Neural progenitor cell (in vitro differentiated cells): ENCODE measurements around the gene GNAI2. TPM values are rescaled to one million over a fixed set of nuclear protein-coding genes. Genes with fewer than 3 reads are reported as not detected.

Experiments
- DNase-seq: peaks from one replicate; pipeline ENCODE4 v3.0.0-alpha.2; 2016; ENCODE audit warnings: low spot score
- H2AFZ ChIP-seq: fragments of 200-600 bp; sonication (generic); replicated peaks from 2 replicates; pipeline ENCODE4 v1.6.1; 2016; ENCODE audit warnings: antibody characterized with exemption
- H3F3A ChIP-seq: fragments of 200-600 bp; sonication (generic); 2 replicates; pipeline ENCODE4 v1.6.1; 2016; ENCODE audit warnings: antibody characterized with exemption, low read depth
- H3K27ac ChIP-seq: fragments of 200-600 bp; sonication (generic); 2 replicates; pipeline ENCODE4 v1.5.1; 2016; ENCODE audit warnings: mild to moderate bottlenecking
- H3K27me3 ChIP-seq: fragments of 200-600 bp; sonication (generic); 2 replicates; pipeline ENCODE4 v1.6.1; 2016; ENCODE audit warnings: mild to moderate bottlenecking, moderate library complexity
- H3K36me3 ChIP-seq: fragments of 200-600 bp; sonication (generic); 2 replicates; pipeline ENCODE4 v1.5.1; 2016
- H3K4me1 ChIP-seq: fragments of 200-600 bp; sonication (generic); 2 replicates; pipeline ENCODE4 v1.6.1; 2016; ENCODE audit warnings: mixed run types
- H3K4me2 ChIP-seq: fragments of 200-600 bp; sonication (generic); 2 replicates; pipeline ENCODE4 v1.6.1; 2016
- H3K4me3 ChIP-seq: fragments of 200-600 bp; sonication (generic); 2 replicates; pipeline ENCODE4 v1.5.1; 2016
- H3K79me2 ChIP-seq: fragments of 200-600 bp; sonication (generic); 2 replicates; pipeline ENCODE4 v1.6.1; 2016; ENCODE audit warnings: low read depth
- H3K9ac ChIP-seq: fragments of 200-600 bp; sonication (generic); 2 replicates; pipeline ENCODE4 v1.6.1; 2016
- H3K9me3 ChIP-seq: fragments of 200-600 bp; sonication (generic); 2 replicates; pipeline ENCODE4 v1.5.1; 2016; ENCODE audit warnings: low read depth
- H4K20me1 ChIP-seq: fragments of 200-600 bp; sonication (generic); 2 replicates; pipeline ENCODE4 v1.6.1; 2016; ENCODE audit warnings: low read depth
- H3K27ac Mint-ChIP-seq: 3 replicates; pipeline ENCODE4 v1.8.0; 2021; ENCODE audit warnings: mixed read lengths
- H3K27me3 Mint-ChIP-seq: 2 replicates; pipeline ENCODE4 v1.8.0; 2022; ENCODE audit warnings: low read depth, mild to moderate bottlenecking, inconsistent platforms, moderate library complexity, mixed read lengths; ENCODE audit not compliant: insufficient read depth
- H3K36me3 Mint-ChIP-seq: 3 replicates; pipeline ENCODE4 v1.8.0; 2021; ENCODE audit warnings: mixed read lengths
- H3K4me1 Mint-ChIP-seq: 3 replicates; pipeline ENCODE4 v1.8.0; 2021; ENCODE audit warnings: mixed read lengths
- H3K4me3 Mint-ChIP-seq: 3 replicates; pipeline ENCODE4 v1.8.0; 2021; ENCODE audit warnings: mild to moderate bottlenecking, moderate library complexity, mixed read lengths
- H3K9me3 Mint-ChIP-seq: 3 replicates; pipeline ENCODE4 v1.8.0; 2020; ENCODE audit warnings: mixed read lengths
- CTCF ChIP-seq: fragments of 200-600 bp; sonication (generic); IDR thresholded peaks from 2 replicates; pipeline ENCODE4 v1.5.1; 2017; ENCODE audit warnings: antibody characterized with exemption, mild to moderate bottlenecking
- EZH2 ChIP-seq: fragments of 200-600 bp; sonication (generic); IDR thresholded peaks from 2 replicates; pipeline ENCODE4 v1.6.1; 2017; ENCODE audit warnings: antibody characterized with exemption, mild to moderate bottlenecking, moderate library complexity
- EZH2phosphoT487 ChIP-seq: fragments of 200-600 bp; sonication (generic); IDR thresholded peaks from 2 replicates; pipeline ENCODE4 v1.6.1; 2017; ENCODE audit warnings: antibody characterized with exemption
- total RNA-seq: library from RNA; depleted of rRNA; stranded (reverse); fragments of >200 nt; gene quantifications from 2 replicates; pipeline ENCODE4 v1.2.3, GENCODE V29; 2015; ENCODE audit warnings: low replicate concordance

Gene GNAI2
- total RNA-seq, 1 donor from 2014 or later, result 249 TPM

DNA sequence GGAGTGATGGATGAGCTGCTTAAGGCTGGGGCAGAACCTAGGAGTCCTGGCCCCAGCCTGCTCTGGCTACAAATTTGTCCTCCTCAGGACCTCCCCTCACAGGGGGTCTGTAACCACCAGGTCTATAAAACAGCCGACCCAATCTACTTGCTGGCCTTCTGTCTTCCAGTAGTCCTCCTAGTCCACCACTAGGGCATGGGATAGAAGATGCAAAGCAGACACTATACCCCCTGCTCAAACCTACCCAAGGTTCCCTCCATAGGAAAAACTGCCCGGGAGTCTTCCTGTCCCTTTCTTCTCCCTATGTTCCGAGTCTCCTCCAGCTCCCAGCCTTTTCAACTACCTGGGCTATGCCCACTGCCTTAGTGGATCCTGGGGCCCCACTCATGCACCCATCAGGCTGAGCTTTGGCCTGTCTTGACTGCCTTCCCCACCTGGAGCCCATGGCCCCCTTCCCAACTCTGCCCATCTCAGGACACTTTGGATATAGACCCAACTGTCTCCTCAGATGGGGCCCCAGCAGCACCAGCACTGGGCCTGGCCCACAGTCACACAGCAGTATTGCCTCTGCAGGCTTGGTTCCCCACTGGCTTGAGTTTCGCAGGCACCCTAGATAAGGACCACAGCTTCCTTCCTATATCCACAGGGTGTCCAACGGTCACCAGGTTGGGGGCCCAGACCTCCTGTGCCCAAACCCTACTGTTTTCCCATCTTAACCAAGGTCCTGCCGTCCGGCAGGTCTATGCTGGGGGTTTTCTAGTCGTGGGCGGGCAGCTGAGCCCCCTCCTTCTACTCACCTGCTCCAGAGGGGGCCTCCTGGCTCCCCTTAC lies 62.1 kb downstream of the GNAI2 start:
- Histone ChIP-seq H3K27me3 (no peaks in the 10 kb centered on the region), H3K4me3 (peak overlapping the region; percentile 91), H3K27ac (no peak overlapping the region), H3K9ac (peak overlapping the region; percentile 45), H3K79me2 (no peaks in the 10 kb centered on the region), H3K36me3 (no peaks in the 10 kb centered on the region), H3K9me3 (no peaks in the 10 kb centered on the region), H2AFZ (no peak overlapping the region), H3K4me1 (peaks cover 7% of the 10 kb centered on the region), H4K20me1 (peaks cover 6% of the 10 kb centered on the region), H3K4me2 (peak overlapping the region; percentile 99), H3F3A (no peaks in the 10 kb centered on the region)
- Mint-ChIP-seq H3K27ac (no peak overlapping the region), H3K27me3 (peaks cover 9% of the 10 kb centered on the region), H3K9me3 (no peaks in the 10 kb centered on the region), H3K4me1 (peaks cover 25% of the 10 kb centered on the region), H3K36me3 (peaks cover 1% of the 10 kb centered on the region), H3K4me3 (peak overlapping the region; percentile 96)
- DNase-seq, result peak; percentile 13
- peak; percentile 16 for TF ChIP-seq CTCF
- no peak for TF ChIP-seq EZH2

- Histone ChIP-seq H3K36me3 (no peaks in the 10 kb centered on the region), H3K27me3 (no peaks in the 10 kb centered on the region), H3K4me3 (peak within 1 kb of the TSS; percentile 91), H2AFZ (peak within 1 kb of the TSS; percentile 75), H3K9ac (peak within 1 kb of the TSS; percentile 45), H3K9me3 (no peaks in the 10 kb centered on the region), H3K4me1 (peaks cover 13% of the 10 kb centered on the region), H3K79me2 (no peaks in the 10 kb centered on the region), H3F3A (peaks cover 5% of the 10 kb centered on the region), H3K27ac (no peak within 1 kb of the TSS), H3K4me2 (peak within 1 kb of the TSS; percentile 99), H4K20me1 (peaks cover 6% of the 10 kb centered on the region)
- peaks cover 25% of the 10 kb centered on the region for H3K4me1 Mint-ChIP-seq
- H3K36me3 Mint-ChIP-seq, result peaks cover 1% of the 10 kb centered on the region
- peak within 1 kb of the TSS; percentile 96 for H3K4me3 Mint-ChIP-seq
- peaks cover 7% of the 10 kb centered on the region for H3K27me3 Mint-ChIP-seq
- DNase-seq, result peak; percentile 99
- no peak for TF ChIP-seq EZH2phosphoT487
- TF ChIP-seq CTCF, result peak; percentile 22
- no peaks in the 10 kb centered on the region for H3K9me3 Mint-ChIP-seq
- H3K27ac Mint-ChIP-seq, result peak within 1 kb of the TSS; percentile 91
These were observed 63.0 kb downstream of the GNAI2 start, which contains the start of the genes HYAL3 and NAA80 for GRCh38 chr3:50298836-50299637. Gene HYAL3, minus strand, starts transcription at chr3:50299405. Its CDS starts 3,803 bp downstream, at chr3:50295602. Gene NAA80, minus strand, starts transcription at chr3:50299405. Its CDS starts 1,942 bp downstream, at chr3:50297463.

- Histone ChIP-seq H2AFZ (peak overlapping the region; percentile 75), H3K4me3 (peak overlapping the region; percentile 91), H3K27me3 (no peaks in the 10 kb centered on the region), H3K36me3 (no peaks in the 10 kb centered on the region), H3K27ac (no peak overlapping the region), H3K4me2 (peak overlapping the region; percentile 85), H3K79me2 (no peaks in the 10 kb centered on the region), H3K9ac (no peak overlapping the region), H3K4me1 (peaks cover 13% of the 10 kb centered on the region), H3F3A (peaks cover 5% of the 10 kb centered on the region), H3K9me3 (no peaks in the 10 kb centered on the region), H4K20me1 (peaks cover 6% of the 10 kb centered on the region)
- Mint-ChIP-seq H3K27ac (no peak overlapping the region), H3K36me3 (peaks cover 1% of the 10 kb centered on the region), H3K9me3 (no peaks in the 10 kb centered on the region), H3K4me3 (peak overlapping the region; percentile 96), H3K4me1 (peaks cover 25% of the 10 kb centered on the region), H3K27me3 (peaks cover 8% of the 10 kb centered on the region)
- TF ChIP-seq EZH2phosphoT487 (no peak), CTCF (no peak)
- no peak for DNase-seq
These were observed 63.6 kb downstream of the GNAI2 start for GRCh38 chr3:50299638-50299928.
